ENCODE data around the gene CD37.

The CD37 gene

GRCh38 chr19:49335784-49336481, 727 bp downstream of the CD37 start (continued):
- no peak for TF ChIP-seq POU6F1 (CRISPR knock-in tag; IDR thresholded peaks at IDR 0.05; ENCODE audit: borderline replicate concordance, low read depth)

- TF ChIP-seq ESRRG (CRISPR knock-in tag; IDR thresholded peaks at IDR 0.05), result no peak
- TF ChIP-seq SNAI2 (CRISPR knock-in tag; IDR thresholded peaks at IDR 0.05), result no peak
- no peak for ATAC-seq
These were observed 1.5 kb downstream of the CD37 start for GRCh38 chr19:49336482-49337266.

GRCh38 chr19:49337267-49338022, 2.2 kb downstream of the CD37 start:
- no peak for ATAC-seq
- TF ChIP-seq TSHZ2 (CRISPR knock-in tag; IDR thresholded peaks at IDR 0.05), result no peak
- TF ChIP-seq PATZ1 (CRISPR knock-in tag; IDR thresholded peaks at IDR 0.05; ENCODE audit: borderline replicate concordance), result no peak
- TF ChIP-seq ZFP30 (CRISPR knock-in tag; IDR thresholded peaks at IDR 0.05), result no peak
- TF ChIP-seq RARB (CRISPR knock-in tag; IDR thresholded peaks at IDR 0.05), result no peak
- TF ChIP-seq ZNF565 (CRISPR knock-in tag; conservative IDR thresholded peaks at IDR 0.05; ENCODE audit: low read depth), result no peak
- no peak for TF ChIP-seq PPARA (CRISPR knock-in tag; IDR thresholded peaks at IDR 0.05; ENCODE audit: borderline replicate concordance)
- no peak for TF ChIP-seq ISL1 (CRISPR knock-in tag; IDR thresholded peaks at IDR 0.05)

- TF ChIP-seq TCF4 (CRISPR knock-in tag; IDR thresholded peaks at IDR 0.05; ENCODE audit: borderline replicate concordance) (no peak), ZFP3 (CRISPR knock-in tag; IDR thresholded peaks at IDR 0.05) (peak; percentile 42; the same call in 1 of the 2 replicates)
- ATAC-seq, result no peak
These were observed 2.9 kb downstream of the CD37 start for GRCh38 chr19:49338023-49338677.

GRCh38 chr19:49338691-49339300, 3.6 kb downstream of the CD37 start:
- TF ChIP-seq TCF4 (CRISPR knock-in tag; IDR thresholded peaks at IDR 0.05; ENCODE audit: borderline replicate concordance) (no peak), ZFP3 (CRISPR knock-in tag; IDR thresholded peaks at IDR 0.05) (no peak), ZC3H10 (CRISPR knock-in tag; IDR thresholded peaks at IDR 0.05) (no peak), CSDC2 (CRISPR knock-in tag; IDR thresholded peaks at IDR 0.05) (no peak), BACH2 (CRISPR knock-in tag; IDR thresholded peaks at IDR 0.05; ENCODE audit: borderline replicate concordance) (no peak), ISL1 (CRISPR knock-in tag; IDR thresholded peaks at IDR 0.05) (no peak), TOX (CRISPR knock-in tag; IDR thresholded peaks at IDR 0.05; ENCODE audit: borderline replicate concordance) (no peak), PATZ1 (CRISPR knock-in tag; IDR thresholded peaks at IDR 0.05; ENCODE audit: borderline replicate concordance) (no peak; the same call in 1 of the 2 replicates), ARNTL (CRISPR knock-in tag; IDR thresholded peaks at IDR 0.05; ENCODE audit: borderline replicate concordance, low read depth) (no peak), PPARA (CRISPR knock-in tag; IDR thresholded peaks at IDR 0.05; ENCODE audit: borderline replicate concordance) (no peak), ZNF8 (CRISPR knock-in tag; IDR thresholded peaks at IDR 0.05) (no peak), SNAI2 (CRISPR knock-in tag; IDR thresholded peaks at IDR 0.05) (no peak), ZFP30 (CRISPR knock-in tag; IDR thresholded peaks at IDR 0.05) (no peak), ZNF565 (CRISPR knock-in tag; conservative IDR thresholded peaks at IDR 0.05; ENCODE audit: low read depth) (no peak), CSRNP3 (CRISPR knock-in tag; IDR thresholded peaks at IDR 0.05) (no peak), OSR1 (CRISPR knock-in tag; IDR thresholded peaks at IDR 0.05) (no peak)
- peak; percentile 61 for ATAC-seq

Measured in SK-N-SH treated with all-trans-retinoic acid at 6 μM for 48 hours (cell line).